Ascending aorta (tissue), 2 donors: ENCODE measurements around the gene INPP5A. TPM values are rescaled to one million over a fixed set of nuclear protein-coding genes. Genes with fewer than 3 reads are reported as not detected.

ENCODE experiments used
- DNase-seq, 2 donors: peaks; one replicate each; pipeline ENCODE4 v3.0.0-alpha.2; 2019; ENCODE audit warnings: low spot score in 2 of 2
- H3K27ac ChIP-seq, 2 donors: fragments of 200-600 bp; sonication (generic); one replicate each; pipeline ENCODE4 v1.5.1; 2016 to 2017; ENCODE audit warnings: mild to moderate bottlenecking in 1 of 2
- H3K27me3 ChIP-seq: fragments of 200-600 bp; sonication (generic); one replicate; pipeline ENCODE4 v1.5.1; 2017
- H3K36me3 ChIP-seq, 2 donors: fragments of 200-600 bp; sonication (generic); one replicate each; pipeline ENCODE4 v1.5.1; 2016
- H3K4me1 ChIP-seq, 2 donors: fragments of 200-600 bp; sonication (generic); one replicate each; pipeline ENCODE4 v1.5.1; 2016 to 2017; ENCODE audit warnings: mild to moderate bottlenecking in 1 of 2
- H3K4me3 ChIP-seq, 2 donors: fragments of 200-600 bp; sonication (generic); one replicate each; pipeline ENCODE4 v1.5.1; 2016 to 2017; ENCODE audit warnings: mild to moderate bottlenecking in 1 of 2
- H3K9me3 ChIP-seq, 2 donors: fragments of 200-600 bp; sonication (generic); one replicate each; pipeline ENCODE4 v1.5.1; 2016
- intact Hi-C: fragments of 100-400 bp; cut with DNase I; formaldehyde crosslinking; loops from one replicate; pipeline ENCODE4 v1.15.1; 2023
- total RNA-seq: library from RNA; depleted of rRNA; stranded (reverse); fragments of >200 nt; gene quantifications from one replicate; pipeline ENCODE4 v1.1.0, GENCODE V29; 2016
- TF ChIP-seq, protein P1 (sequence below), 3 experiments: fragments of 200-600 bp in 2 of 3; fragments of 450-650 bp in 1 of 3; sonication (generic) in 2 of 3; IDR thresholded peaks; one replicate each; pipeline ENCODE4 v1.5.1; 2016 to 2019; ENCODE audit warnings: antibody characterized with exemption in 3 of 3, mild to moderate bottlenecking in 1 of 3, moderate library complexity in 1 of 3

INPP5A gene
- total RNA-seq, 1 donor from 2014 or later = 81.2 TPM

DNA sequence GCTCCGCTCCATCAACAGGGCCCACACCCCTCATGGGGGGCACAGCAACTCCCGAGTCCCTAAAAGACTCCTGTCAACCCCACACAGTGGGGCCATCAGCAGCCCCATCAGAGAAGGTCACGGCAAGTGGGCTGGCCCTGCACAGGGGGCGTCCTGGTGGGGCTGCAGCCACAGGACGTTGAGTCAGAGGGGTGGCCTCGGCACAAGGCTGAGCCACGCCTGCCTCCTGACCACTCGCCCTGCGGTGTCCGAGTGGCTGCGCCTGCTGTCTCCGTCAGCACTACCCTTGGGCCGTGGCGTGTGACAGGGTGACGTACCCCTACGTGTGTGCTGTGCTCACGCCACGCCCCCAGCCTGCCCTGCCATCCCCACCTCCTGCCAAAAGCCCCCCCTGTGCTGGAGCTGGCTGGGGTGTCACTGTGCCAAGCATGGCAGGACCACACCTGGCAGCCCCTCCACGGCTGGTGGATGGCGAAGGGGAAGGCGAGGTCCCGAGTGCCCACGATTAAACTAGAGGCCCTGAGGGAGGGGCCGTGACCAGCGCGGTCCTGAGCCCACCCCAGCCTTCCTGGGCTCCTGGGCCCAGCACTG lies 274.4 kb downstream of the INPP5A start:
- intact Hi-C loops = no loop called here
- Histone ChIP-seq H3K27me3 (no peaks in the 10 kb centered on the region), H3K36me3 (no peaks in the 10 kb centered on the region), H3K9me3 (no peaks in the 10 kb centered on the region), H3K4me3 (no peak overlapping the region), H3K4me1 (no peaks in the 10 kb centered on the region), H3K27ac (no peak overlapping the region)
- TF ChIP-seq, protein P1, sequence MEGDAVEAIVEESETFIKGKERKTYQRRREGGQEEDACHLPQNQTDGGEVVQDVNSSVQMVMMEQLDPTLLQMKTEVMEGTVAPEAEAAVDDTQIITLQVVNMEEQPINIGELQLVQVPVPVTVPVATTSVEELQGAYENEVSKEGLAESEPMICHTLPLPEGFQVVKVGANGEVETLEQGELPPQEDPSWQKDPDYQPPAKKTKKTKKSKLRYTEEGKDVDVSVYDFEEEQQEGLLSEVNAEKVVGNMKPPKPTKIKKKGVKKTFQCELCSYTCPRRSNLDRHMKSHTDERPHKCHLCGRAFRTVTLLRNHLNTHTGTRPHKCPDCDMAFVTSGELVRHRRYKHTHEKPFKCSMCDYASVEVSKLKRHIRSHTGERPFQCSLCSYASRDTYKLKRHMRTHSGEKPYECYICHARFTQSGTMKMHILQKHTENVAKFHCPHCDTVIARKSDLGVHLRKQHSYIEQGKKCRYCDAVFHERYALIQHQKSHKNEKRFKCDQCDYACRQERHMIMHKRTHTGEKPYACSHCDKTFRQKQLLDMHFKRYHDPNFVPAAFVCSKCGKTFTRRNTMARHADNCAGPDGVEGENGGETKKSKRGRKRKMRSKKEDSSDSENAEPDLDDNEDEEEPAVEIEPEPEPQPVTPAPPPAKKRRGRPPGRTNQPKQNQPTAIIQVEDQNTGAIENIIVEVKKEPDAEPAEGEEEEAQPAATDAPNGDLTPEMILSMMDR (IDR thresholded peaks at IDR 0.05) = no peak
- DNase-seq = no peak

DNA sequence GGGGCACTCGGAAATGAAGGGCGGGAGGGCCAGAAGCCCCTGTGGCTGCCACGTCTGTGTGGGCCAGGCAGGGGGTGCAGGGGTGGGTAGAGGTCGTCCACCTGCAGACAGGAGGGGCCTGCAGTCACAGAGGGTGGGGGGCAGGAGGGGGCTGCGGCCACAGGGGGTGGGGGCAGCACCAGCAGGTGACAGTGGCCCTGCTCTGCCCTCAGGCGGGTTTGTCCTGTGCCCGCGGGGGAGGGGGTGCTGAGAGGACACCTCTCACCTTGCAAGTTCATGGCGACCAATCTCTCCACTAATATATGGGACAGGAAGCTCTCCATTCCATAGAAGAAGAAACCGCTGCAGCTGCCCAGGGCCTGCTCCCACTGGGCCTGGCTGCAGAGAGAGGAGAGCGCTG lies 274.9 kb downstream of the INPP5A start:
- H3K36me3 ChIP-seq = no peaks in the 10 kb centered on the region
- TF ChIP-seq, protein P1 (IDR thresholded peaks at IDR 0.05) = no peak
- H3K27me3 ChIP-seq = no peaks in the 10 kb centered on the region
- H3K4me3 ChIP-seq = no peak overlapping the region
- H3K27ac ChIP-seq = no peak overlapping the region
- no peak for DNase-seq
- H3K4me1 ChIP-seq = no peaks in the 10 kb centered on the region
- intact Hi-C loops = no loop called here
- no peaks in the 10 kb centered on the region for H3K9me3 ChIP-seq

DNA sequence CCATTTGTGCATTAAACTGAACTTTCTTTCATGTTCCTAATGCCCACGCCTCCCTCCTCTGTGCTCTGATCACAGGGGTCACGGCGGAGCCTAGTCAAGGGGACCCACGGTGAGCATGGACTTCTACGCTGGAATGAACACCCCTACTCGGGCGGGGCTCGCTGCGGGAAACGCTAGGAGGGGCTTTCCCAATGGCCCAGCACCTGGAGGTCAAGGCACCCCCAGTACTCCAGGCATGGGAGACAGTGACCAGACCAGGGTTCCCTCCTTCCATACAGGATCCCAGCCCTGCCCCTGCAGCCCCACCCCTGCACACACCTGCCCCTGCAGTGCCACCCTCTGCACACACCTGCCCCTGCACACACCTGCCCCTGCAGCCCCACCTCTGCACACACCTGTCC lies 275.4 kb downstream of the INPP5A start:
- H3K27ac ChIP-seq = no peak overlapping the region
- H3K27me3 ChIP-seq = no peaks in the 10 kb centered on the region
- intact Hi-C loops = no loop called here
- no peak overlapping the region for H3K4me3 ChIP-seq
- H3K36me3 ChIP-seq = no peaks in the 10 kb centered on the region
- TF ChIP-seq, protein P1 (IDR thresholded peaks at IDR 0.05) = no peak
- no peaks in the 10 kb centered on the region for H3K4me1 ChIP-seq
- H3K9me3 ChIP-seq = no peaks in the 10 kb centered on the region
- no peak for DNase-seq

DNA sequence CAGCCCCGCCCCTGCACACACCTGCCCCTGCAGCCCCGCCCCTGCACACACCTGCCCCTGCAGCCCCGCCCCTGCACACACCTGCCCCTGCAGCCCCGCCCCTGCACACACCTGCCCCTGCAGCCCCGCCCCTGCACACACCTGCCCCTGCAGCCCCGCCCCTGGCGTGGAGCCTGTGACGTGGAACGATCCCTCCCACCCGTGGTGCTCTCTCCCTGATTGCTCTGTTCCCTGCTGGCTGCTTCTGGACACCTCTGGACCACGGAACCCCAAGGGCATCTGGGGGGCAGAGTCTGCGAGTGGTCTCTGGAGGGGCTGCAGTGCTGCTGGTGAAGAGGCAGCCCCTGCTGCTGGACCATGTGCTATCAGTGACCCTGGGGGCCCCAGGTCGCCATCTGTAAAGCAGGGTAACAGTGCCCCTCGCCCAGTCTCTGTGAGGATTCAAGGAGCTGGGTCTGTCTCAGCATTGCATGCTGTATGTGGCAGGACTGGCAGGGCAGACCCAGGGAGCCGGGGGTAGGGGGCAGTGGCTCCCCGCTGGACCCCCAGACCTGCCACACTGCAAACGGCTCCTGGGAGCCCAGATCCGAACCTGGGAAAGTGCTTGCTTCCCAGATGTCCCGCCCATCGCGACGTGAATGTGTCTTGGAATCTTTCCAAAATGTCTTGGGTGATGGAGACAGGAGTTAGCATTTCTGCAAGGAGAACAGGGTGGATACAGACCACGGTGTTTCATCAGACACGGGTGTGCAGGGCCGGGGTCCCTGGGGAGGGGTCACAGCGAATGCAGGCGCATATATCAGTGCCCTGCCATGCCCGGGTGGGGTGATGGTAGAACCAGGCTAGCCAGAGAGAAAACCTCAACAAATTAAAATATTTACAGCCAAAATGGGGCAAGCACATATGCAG lies 276.2 kb downstream of the INPP5A start:
- Histone ChIP-seq H3K27ac (no peak overlapping the region), H3K4me3 (no peak overlapping the region), H3K9me3 (no peaks in the 10 kb centered on the region), H3K27me3 (no peaks in the 10 kb centered on the region), H3K4me1 (no peaks in the 10 kb centered on the region), H3K36me3 (no peaks in the 10 kb centered on the region)
- intact Hi-C loops = no loop called here
- DNase-seq = no peak
- TF ChIP-seq, protein P1 (IDR thresholded peaks at IDR 0.05) = no peak

DNA sequence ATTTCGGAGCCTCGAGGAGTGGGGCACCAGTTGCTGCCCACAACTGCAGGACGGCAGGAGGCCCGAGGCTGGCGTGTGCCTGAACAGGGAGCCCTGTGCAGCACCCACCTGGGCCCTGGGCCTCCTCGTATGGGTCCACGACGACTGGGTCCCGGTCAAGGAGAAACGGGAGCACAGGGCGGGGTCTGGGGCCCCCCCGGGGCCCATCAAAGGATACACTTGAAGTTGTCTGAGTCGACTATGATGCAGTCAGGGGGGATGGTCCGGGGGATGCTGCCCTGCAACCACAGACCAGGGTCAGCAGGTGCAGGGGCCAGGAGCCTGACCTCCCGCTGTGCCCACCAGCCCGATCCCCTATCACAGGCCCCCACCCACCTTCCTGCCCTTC lies 276.9 kb downstream of the INPP5A start:
- Histone ChIP-seq H3K9me3 (no peaks in the 10 kb centered on the region), H3K27ac (no peak overlapping the region), H3K4me3 (no peak overlapping the region), H3K27me3 (no peaks in the 10 kb centered on the region), H3K36me3 (no peaks in the 10 kb centered on the region), H3K4me1 (no peaks in the 10 kb centered on the region)
- intact Hi-C loops = no loop called here
- no peak for DNase-seq
- TF ChIP-seq, protein P1 (IDR thresholded peaks at IDR 0.05) = no peak
